ENCODE results near the gene IQSEC2.

Gene IQSEC2
- total RNA-seq = 2.7 to 22.3 (median 6.6) reads per million in 18 experiments

- DNase-seq = peak; percentile 46 to 54
Measured at GRCh38 chrX:53281321-53281822, at the start of gene IQSEC2. IQSEC2 (minus strand) TSS chrX:53281584.

DNA sequence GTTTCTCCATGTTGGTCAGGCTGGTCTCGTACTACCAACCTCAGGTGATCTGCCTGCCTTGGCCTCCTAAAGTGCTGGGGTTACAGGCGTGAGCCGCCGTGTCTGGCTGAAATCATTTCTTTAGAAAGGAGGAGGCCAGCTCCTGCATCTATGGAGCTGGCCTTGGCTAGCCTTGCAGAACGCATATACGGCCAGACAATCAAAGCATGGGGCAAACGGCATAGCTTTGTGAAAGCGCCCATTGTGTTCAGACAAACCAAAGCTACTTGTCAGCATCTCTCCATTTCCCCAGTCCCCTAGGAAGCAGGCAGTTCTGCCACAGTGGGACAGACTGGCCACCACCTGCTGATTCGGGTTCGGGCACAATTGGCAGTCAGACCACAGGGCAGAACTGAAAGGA lies 48.9 kb upstream of the IQSEC2 start:
- DNase-seq = no peak

DNA sequence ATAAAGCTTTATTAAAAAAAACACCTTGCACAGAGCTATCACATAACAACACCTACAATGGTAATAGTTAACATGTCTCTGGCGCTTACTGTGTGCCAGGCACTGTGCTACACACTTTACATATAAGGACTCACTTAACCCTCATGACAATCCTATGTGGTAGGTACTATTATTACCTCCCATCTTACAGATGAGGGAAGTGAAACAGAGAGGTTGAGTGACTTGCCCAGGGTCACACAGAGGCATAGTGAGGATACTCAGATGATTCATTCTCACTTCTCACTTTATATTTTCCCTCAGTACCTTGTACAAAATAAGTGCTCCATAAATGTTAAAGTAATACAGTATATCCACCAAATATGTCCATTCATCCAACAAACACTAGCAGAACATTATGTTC lies 43.4 kb upstream of the IQSEC2 start:
- no peak for DNase-seq

DNA sequence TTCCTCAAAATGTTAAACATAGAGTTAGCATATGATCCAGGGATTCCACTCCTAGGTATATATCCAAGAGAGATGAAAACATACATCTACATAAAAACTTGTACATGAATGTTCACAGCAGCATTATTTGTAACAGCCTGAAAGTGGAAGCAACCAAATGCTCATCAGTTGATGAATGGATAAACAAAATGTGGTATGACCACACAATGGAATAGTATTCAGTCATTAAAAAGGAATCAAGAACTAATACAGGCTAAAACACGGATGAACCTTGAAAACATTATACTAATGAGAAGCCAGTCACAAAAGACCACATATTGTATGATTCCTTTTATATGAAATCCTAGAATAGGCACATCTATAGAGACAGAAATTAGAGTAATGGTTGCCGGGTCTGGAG lies 42.7 kb upstream of the IQSEC2 start:
- DNase-seq = no peak

GRCh38 chrX:53323196-53323595 lies 41.8 kb upstream of the IQSEC2 start:
- no peak for DNase-seq

GRCh38 chrX:53321943-53322497 lies 40.6 kb upstream of the IQSEC2 start:
- DNase-seq = no peak

DNA sequence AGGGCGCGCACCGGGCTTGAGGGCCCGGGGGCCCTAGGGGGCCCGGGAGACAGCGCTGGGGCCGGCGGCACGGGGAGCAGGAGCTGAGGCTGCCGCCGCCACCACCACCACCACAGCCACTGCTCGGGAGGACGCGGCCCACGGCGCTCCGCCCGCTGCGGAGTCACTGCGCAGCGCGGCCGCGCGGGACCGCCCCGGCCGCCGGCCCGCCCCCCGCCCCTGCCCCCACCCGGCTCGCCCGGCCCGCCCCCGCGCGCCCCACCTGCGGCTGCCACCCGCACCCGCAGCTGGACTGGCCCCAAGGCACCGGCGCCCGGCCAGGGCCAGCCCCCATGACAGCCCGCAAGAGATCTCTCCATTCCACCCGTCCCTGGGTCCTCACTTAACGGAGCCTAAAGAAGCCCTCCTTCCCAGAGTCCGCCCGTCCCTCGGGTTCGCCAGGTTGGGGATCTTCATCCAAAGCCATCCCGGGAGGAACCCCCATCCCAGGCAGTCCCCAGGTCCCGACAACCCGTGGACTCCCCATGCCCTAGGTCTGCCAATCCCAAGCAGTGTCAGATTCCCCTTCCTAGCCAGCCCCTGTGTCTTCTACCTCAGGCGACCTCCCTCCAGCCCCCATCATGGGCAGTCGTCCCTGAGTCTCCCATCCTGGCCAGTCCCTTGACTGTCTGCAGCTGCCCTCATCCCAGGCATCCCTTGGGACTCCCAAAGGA lies 40.0 kb upstream of the IQSEC2 start:
- peak in 1 of 2 donors; percentile 19 for DNase-seq

DNA sequence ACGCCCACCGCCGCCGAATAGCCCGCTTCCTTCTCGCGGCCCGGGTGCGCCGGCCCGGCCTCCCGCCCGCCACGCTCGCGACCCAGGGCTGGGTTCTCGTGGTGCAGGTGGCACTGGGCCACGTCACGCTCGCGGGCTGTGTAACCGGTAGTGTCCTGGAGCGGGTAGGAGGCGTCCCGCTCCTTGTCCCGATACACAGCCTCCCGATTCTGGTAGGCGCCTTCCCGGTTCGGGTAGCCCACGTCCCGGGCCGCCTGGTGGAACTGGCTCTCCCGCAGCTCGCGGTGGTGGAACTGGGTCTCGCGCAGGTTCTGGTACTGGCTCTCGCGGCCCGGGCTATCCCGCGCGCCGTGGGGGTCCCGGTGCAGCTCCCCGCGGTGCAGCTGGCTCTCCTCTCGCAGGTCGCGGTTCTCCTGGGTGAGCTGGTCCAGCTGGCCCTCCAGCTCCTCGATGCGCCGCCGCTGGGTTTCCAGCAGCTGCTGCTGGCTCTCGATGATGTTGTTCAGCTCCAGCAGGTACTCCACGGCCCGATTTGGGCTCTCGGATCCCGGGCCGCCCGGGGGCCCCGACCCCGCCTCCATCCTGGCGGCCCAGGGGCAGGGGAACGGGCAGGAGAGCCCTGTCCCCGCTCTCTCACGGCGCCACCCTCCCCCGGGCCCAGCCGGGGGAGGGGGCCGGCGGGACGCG lies 39.3 kb upstream of the IQSEC2 start:
- no peak for DNase-seq

DNA sequence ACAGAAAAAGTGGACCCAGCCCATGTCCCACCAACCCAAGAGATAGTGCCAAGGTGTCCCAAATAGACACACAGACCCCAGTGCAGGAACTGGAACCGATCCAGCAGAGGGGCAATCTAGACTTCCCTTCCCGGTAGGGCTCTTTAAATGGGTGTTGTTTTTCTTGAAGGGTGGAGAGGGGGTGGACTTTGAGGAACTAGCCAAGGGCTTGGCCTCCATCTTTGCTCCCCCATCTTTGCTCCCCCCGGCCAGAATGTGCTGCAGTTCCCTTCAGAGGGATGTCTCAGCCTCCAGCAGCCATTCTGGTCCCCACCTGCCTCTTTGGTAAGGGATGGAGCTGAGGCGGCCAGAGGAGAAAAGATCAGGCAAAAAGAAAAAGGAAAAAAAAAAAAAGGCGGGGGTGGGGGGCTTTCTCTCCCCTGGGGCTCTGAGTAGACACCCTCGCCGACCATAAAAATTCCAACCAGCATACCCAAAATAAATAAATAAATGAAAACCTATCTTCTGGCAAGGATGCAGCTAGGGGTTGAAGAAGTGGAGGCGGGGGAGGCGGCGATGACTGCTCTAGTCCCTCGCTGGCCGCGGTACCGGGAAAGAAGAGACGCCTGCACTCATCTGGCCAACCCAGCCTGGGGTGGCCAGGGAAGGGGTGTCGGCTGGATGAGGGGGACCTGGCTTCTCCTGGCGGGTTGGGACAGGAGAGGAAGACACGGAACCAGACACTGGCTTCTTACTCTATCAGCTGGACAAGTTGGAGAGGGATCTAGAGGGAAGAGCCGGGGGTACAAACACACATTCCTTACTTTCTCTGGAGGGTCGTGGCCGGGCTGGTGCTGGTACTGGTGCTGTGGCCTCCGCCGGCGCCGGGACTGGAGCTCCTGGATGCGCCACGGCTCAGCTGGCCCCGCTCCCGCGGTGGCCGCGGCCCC lies 38.5 kb upstream of the IQSEC2 start:
- DNase-seq = peak; percentile 19 to 26

DNA sequence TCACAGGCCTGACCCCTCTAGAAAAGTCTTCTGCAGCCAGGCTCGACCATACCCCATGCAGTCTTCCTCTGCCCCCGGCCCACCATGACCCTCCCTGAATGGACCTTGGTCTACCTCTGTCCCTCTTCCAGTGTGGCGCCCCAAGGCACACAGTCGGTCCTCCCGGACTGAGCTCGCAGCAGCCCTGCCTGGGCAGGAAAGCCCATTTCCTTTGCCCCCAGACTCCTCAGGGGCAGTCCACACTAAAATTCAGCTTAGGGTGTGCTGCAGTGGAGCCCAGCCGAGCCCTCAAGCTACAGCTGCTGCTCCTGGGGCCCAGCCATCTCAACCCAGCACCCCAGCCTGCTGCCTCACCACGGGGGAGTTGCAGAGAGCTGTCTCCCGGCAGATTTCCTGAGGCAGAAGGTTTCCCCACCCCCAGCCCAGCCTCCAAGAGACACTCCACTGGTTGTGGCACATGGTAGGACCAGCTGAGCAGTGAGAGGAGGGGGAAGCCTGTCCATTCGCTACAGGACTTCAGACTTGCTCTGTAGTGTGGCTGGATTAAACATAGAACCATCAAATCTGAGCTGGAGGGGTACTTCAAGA lies 37.5 kb upstream of the IQSEC2 start:
- DNase-seq = no peak

DNA sequence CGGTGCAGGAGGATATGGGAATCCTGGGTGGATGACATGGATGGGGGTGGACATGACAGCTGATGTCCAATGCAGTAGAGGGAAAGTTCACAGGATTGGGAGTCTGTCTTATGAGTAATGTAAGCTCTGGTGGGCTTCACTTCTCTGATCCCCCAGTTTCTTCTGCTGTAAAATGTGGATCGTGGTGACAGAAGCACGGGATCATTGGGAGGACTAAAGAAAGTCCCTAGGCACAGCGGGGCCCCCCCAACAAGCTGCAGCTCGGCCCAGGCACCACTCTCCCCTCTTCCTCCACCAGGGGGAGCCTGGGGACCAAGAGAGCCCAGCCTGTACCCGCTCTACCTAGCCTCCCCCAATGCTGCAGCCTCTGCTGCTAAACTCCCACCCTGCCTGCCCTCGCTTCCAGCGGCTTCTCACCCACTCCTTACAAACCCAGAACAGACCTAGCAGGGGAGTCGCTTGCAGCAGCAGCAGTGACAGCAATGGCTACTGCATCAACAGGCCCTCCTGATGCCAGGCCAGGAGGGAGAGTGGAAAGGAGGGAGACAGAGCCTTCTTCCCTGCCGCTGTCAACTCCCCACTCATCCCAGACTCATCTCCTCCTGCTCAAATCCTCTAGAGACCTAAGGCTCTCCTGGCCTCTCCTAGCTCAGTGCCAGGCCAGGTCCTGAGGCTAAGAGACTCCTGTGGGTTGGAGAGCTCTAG lies 36.1 kb upstream of the IQSEC2 start:
- DNase-seq = peak; percentile 34 to 42

- no peak for DNase-seq
Measured at GRCh38 chrX:53316860-53317237, 35.5 kb upstream of the IQSEC2 start.

- no peak for DNase-seq
Measured at GRCh38 chrX:53316111-53316859, 34.9 kb upstream of the IQSEC2 start.

DNA sequence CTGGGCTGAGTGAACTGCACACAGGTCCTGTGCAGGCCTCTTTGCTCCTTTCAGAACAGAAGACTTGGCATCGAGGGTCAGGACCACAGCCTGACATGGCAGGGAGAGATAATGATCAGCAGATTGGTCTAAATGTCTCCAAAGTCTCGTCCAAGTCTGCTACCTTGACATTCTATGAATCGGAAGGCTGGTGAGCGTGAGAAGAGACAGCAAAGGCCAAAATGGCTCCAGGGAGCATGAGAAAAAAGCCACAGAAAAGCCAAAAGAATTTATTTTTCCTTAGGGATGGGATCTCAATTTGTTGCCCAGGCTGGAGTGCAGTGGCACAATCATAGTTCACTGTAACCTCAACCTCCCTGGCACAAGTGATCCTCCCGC lies 32.3 kb upstream of the IQSEC2 start:
- no peak for DNase-seq

DNA sequence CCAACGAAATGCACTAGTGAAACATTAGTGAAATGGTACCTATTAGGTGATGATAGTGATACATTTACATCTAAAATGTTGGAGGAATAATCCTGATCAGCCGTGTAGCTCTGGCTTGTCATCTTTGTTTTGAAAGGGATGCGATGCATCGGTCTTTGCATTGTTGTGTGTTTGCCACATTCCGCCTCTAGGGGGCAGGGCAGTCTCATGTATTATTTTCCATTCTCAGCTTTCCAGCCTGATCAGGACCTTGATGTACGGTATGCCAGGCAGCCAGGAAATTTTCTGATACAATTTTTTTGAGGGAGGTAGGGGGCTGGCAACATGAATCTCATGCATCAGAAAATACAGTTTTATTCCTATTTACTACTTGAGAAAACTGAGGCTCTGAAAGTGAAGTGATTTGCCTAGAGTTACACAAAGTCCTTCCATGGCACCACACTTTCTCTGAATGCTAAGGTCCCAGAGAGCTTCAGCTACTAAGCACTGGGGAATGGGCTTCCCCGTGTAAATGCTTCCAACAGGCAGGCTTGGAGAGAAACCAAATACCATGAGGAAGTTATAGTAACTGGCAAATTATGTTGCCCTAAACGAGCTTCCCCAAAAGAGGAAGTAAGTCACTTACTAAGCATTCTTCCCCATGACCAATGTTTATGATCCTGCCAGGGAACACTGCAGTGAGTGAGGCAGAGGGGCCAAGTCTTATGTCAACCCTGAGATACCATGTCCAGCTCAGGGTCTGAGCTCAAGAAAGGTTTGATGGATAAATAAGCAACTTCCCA lies 31.8 kb upstream of the IQSEC2 start:
- peak; percentile 71 to 79 for DNase-seq

- no peak for DNase-seq
Measured at GRCh38 chrX:53309837-53310236, 28.5 kb upstream of the IQSEC2 start.

DNA sequence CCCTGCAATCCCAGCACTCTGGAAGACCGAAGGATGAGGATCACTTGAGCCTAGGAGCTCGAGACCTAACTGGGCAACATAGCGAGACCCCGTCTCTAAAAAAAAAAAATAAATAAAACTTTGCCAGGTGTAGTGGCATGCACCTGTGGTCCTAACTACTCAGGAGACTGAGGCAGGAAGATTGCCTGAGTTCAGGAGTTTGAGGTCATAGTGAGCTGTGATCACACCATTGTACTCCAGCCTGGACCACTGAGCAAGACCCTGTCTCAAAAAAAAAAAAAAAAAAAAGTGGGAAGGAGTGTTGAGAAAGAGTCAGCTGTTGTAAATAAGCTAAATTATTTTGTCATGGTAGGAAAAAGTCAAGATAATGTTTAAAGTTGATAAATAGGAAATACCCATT lies 27.5 kb upstream of the IQSEC2 start:
- DNase-seq = no peak

- DNase-seq = no peak
Measured at GRCh38 chrX:53305996-53306937, 24.9 kb upstream of the IQSEC2 start.

Data from inflammatory macrophage (primary cell).